Measurements from ENCODE around the gene ISLR. TPM values are rescaled to one million over a fixed set of nuclear protein-coding genes. Genes with fewer than 3 reads are reported as not detected.

Gene ISLR
- total and polyA plus RNA-seq, 2 experiments from 2014 or later: 0.55 TPM; not detected in 1

DNA sequence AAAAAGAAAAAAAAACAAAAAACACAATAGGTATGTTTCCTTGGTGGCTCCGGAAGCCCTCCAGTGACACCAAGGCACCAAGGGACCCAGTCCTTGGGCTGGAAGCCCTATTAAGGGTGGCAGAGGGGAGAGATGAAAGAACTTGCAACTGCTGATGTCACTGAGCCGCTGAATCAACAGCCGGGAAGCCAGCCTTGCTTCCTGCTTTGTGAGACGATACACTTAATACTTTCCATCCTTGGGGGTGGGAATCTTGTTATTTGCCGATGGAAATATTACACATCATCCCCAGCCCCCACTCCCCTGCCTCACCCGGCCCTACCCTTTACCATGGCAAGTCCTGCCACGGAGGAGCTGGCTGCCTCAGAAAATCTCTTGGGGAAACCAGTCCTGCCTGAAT lies 48.8 kb upstream of the ISLR start:
- no peak for DNase-seq (ENCODE audit: low spot score)
- Mint-ChIP-seq H3K4me3 (no peak overlapping the region), H3K9me3 (no peaks in the 10 kb centered on the region), H3K36me3 (ENCODE audit: low read depth) (no peaks in the 10 kb centered on the region), H3K27ac (no peak overlapping the region), H3K4me1 (peaks cover 33% of the 10 kb centered on the region), H3K27me3 (ENCODE audit: insufficient read depth, low read depth, poor library complexity) (peaks cover 59% of the 10 kb centered on the region)
- peaks cover 60% of the 10 kb centered on the region for H3K27me3 ChIP-seq (ENCODE audit: insufficient read depth)
- H3K27ac ChIP-seq (ENCODE audit: low read depth): no peak overlapping the region
- H4K20me1 ChIP-seq (replicated peaks; ENCODE audit: insufficient read depth): no peaks in the 10 kb centered on the region
- no peak for ATAC-seq
- H3K4me1 ChIP-seq (ENCODE audit: insufficient read depth): peaks cover 34% of the 10 kb centered on the region
- TF ChIP-seq EZH2phosphoT487 (IDR thresholded peaks at IDR 0.05; ENCODE audit: unreplicated experiment) (no peak), JUNB (IDR thresholded peaks at IDR 0.05; ENCODE audit: unreplicated experiment) (no peak), ZNF462 (CRISPR knock-in tag; IDR thresholded peaks at IDR 0.05) (no peak), ZNF114 (CRISPR knock-in tag; IDR thresholded peaks at IDR 0.05) (no peak), ZNF331 (CRISPR knock-in tag; IDR thresholded peaks at IDR 0.05; ENCODE audit: low read depth) (no peak), EZH2 (IDR thresholded peaks at IDR 0.05; ENCODE audit: low read depth, unreplicated experiment) (no peak), STAT1 (IDR thresholded peaks at IDR 0.05; ENCODE audit: unreplicated experiment) (no peak)
- H3K9me2 ChIP-seq (ENCODE audit: insufficient read depth): no peaks in the 10 kb centered on the region
- H2AFZ ChIP-seq: no peak overlapping the region
- no peaks in the 10 kb centered on the region for H3K36me3 ChIP-seq (ENCODE audit: insufficient read depth)
- no peak overlapping the region for H3K4me3 ChIP-seq
- H3F3A ChIP-seq (replicated peaks; ENCODE audit: low read depth): 0 out of 2 replicates have a peak, but pooled peaks cover 8% of the 10 kb centered on the region
- no peak overlapping the region for H3K4me2 ChIP-seq
- no peaks in the 10 kb centered on the region for H3K79me2 ChIP-seq (replicated peaks; ENCODE audit: insufficient read depth)

Data from GM23338 (cell line).